Right atrium auricular region (tissue), 2 donors: ENCODE data around the gene SLC9A9. TPM values are rescaled to one million over a fixed set of nuclear protein-coding genes. Genes with fewer than 3 reads are reported as not detected.

Source experiments
- DNase-seq: peaks from one replicate; pipeline ENCODE4 v3.0.0-alpha.2; 2019; ENCODE audit warnings: low spot score
- H3K27ac ChIP-seq, 2 donors: fragments of 200-600 bp; sonication (generic); 1 replicate in 1 of 2; 2 replicates in 1 of 2; pipeline ENCODE4 v1.5.1; 2016 to 2019
- H3K27me3 ChIP-seq, 2 donors: fragments of 200-600 bp; sonication (generic); one replicate each; pipeline versions ENCODE4 v1.5.1 to v1.6.0; 2017 to 2019
- H3K36me3 ChIP-seq: fragments of 200-600 bp; sonication (generic); one replicate; pipeline ENCODE4 v1.5.1; 2016
- H3K4me1 ChIP-seq, 2 donors: fragments of 200-600 bp; sonication (generic); one replicate each; pipeline versions ENCODE4 v1.5.1 to v1.6.0; 2017 to 2019
- H3K4me3 ChIP-seq, 2 donors: fragments of 200-600 bp; sonication (generic); 1 replicate in 1 of 2; 2 replicates in 1 of 2; pipeline ENCODE4 v1.5.1; 2017 to 2019; ENCODE audit warnings: mild to moderate bottlenecking in 1 of 2, moderate library complexity in 1 of 2
- H3K9me3 ChIP-seq, 2 donors: fragments of 200-600 bp; sonication (generic); one replicate each; pipeline ENCODE4 v1.5.1; 2019
- CTCF ChIP-seq, 2 donors: fragments of 200-600 bp; sonication (generic); IDR thresholded peaks; one replicate each; pipeline ENCODE4 v1.5.1; 2019; ENCODE audit warnings: antibody characterized with exemption in 2 of 2
- total RNA-seq, 2 donors: library from RNA; depleted of rRNA; stranded (reverse); fragments of >200 nt; gene quantifications; one replicate each; pipeline ENCODE4 v1.1.0, GENCODE V29; 2016

SLC9A9 gene
- total RNA-seq, 2 donors from 2014 or later, result 3.1 to 4.2 TPM

- Histone ChIP-seq H3K4me1 (no peaks in the 10 kb centered on the region), H3K27ac (no peak overlapping the region), H3K27me3 (no peaks in the 10 kb centered on the region), H3K9me3 (no peaks in the 10 kb centered on the region), H3K4me3 (no peak overlapping the region), H3K36me3 (no peaks in the 10 kb centered on the region)
- no peak for DNase-seq
- no peak for TF ChIP-seq CTCF (IDR thresholded peaks at IDR 0.05)
These were observed 376.6 kb downstream of the SLC9A9 start for GRCh38 chr3:143471705-143472104.

DNA sequence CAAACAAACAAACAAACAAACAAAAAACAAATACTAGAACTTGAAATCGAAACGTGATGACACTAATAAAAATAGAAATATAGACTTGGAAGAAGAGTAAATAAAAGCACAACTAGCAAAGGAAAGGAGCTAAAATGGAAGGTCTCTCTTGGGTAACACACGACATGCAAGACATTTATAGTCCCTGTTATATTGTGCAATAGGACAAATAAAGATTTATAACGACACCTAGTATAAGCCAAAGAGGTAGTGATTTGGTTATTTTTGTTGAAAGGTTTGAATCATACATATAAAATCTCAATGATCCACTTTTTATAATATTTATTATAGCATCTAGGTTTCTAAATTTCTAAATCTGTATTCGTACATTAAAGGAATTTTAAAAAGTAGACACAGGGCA lies 379.1 kb downstream of the SLC9A9 start:
- H3K27ac ChIP-seq, result no peak overlapping the region
- no peak overlapping the region for H3K4me3 ChIP-seq
- H3K27me3 ChIP-seq, result no peaks in the 10 kb centered on the region
- DNase-seq, result no peak
- H3K4me1 ChIP-seq, result no peaks in the 10 kb centered on the region
- no peak for TF ChIP-seq CTCF (IDR thresholded peaks at IDR 0.05)
- H3K36me3 ChIP-seq, result no peaks in the 10 kb centered on the region
- no peaks in the 10 kb centered on the region for H3K9me3 ChIP-seq

- Histone ChIP-seq H3K4me3 (no peak overlapping the region), H3K4me1 (no peaks in the 10 kb centered on the region), H3K9me3 (no peaks in the 10 kb centered on the region), H3K27ac (no peak overlapping the region), H3K36me3 (no peaks in the 10 kb centered on the region), H3K27me3 (no peaks in the 10 kb centered on the region)
- TF ChIP-seq CTCF (IDR thresholded peaks at IDR 0.05), result no peak
- no peak for DNase-seq
These were observed 382.6 kb downstream of the SLC9A9 start for GRCh38 chr3:143465666-143466065.

DNA sequence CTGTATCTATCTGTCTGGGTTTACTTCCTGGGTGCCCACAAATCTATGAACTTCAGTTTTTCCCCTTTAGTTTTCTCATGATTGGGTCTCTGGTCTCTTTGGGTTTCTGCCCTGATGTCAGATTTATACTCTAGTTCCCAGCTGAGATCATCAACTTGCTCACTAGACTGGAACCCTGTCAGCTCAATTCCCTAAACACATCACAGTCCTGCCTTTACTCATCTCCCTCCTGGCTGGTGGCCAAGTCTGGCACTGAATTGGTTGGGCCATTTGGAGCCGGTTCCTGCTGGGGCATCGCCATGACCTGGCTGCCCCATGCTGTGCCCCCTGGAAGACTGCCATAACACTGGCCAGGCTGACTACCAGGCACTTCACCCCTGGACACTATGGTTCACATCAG lies 383.4 kb downstream of the SLC9A9 start:
- H3K36me3 ChIP-seq, result no peaks in the 10 kb centered on the region
- H3K27ac ChIP-seq, result no peak overlapping the region
- H3K9me3 ChIP-seq, result no peaks in the 10 kb centered on the region
- DNase-seq, result no peak
- TF ChIP-seq CTCF (IDR thresholded peaks at IDR 0.05), result no peak
- H3K4me1 ChIP-seq, result no peaks in the 10 kb centered on the region
- no peaks in the 10 kb centered on the region for H3K27me3 ChIP-seq
- no peak overlapping the region for H3K4me3 ChIP-seq

DNA sequence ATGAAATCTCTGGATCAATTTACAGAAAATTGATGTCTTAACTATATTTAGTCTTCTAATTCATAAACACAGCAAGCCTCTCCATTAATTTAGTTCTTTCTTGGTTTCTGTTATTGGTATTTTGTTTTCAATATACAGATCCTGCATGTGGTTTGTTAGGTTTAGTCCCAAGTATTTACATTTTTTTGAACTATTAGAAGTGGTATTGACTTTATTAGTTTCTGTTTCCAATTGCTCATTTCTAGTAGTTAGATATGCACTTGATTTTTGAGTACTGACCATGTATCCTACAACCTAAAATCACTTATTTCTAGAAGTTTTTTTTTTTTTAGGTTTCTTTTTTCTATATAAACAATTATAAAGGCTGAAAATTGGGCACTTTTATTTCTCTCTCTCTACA lies 392.8 kb downstream of the SLC9A9 start:
- no peaks in the 10 kb centered on the region for H3K36me3 ChIP-seq
- no peak for DNase-seq
- no peaks in the 10 kb centered on the region for H3K27me3 ChIP-seq
- no peaks in the 10 kb centered on the region for H3K4me1 ChIP-seq
- H3K4me3 ChIP-seq, result no peak overlapping the region
- peaks cover 0 to 3% of the 10 kb centered on the region in 2 donors for H3K9me3 ChIP-seq
- no peak overlapping the region for H3K27ac ChIP-seq
- no peak for TF ChIP-seq CTCF (IDR thresholded peaks at IDR 0.05)

DNA sequence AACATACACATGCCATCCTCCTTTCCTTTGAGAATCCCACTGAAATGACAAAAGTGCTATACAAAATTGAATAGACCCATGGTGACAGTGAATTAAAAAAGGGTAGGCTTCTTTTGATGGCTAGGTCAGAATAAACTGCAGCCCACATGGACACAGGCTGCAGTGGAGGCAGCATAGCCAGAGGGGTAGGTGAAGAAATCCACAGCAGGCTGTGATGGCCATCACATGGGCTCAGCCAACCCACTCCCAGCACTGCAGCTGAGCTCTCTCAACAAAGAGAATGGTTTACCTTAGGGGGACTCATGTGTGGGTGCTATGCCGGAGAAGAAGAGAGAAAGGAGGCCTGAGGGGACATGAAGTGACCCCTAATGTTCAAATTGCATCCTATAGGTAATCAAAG lies 397.6 kb downstream of the SLC9A9 start:
- Histone ChIP-seq H3K27ac (no peak overlapping the region), H3K4me3 (no peak overlapping the region), H3K27me3 (no peaks in the 10 kb centered on the region), H3K9me3 (no peaks in the 10 kb centered on the region), H3K36me3 (no peaks in the 10 kb centered on the region), H3K4me1 (no peaks in the 10 kb centered on the region)
- TF ChIP-seq CTCF (IDR thresholded peaks at IDR 0.05), result no peak
- no peak for DNase-seq
